Right lobe of liver (tissue), 6 donors: ENCODE measurements around the gene ASXL1. TPM values are rescaled to one million over a fixed set of nuclear protein-coding genes. Genes with fewer than 3 reads are reported as not detected.

Experiments used
- ATAC-seq, 4 donors: fragments of 200-7000 bp; cut with Tn5 transposase; one replicate each; pipeline ENCODE4 v1.9.1; 2020; ENCODE audit warnings: mild to moderate bottlenecking in 4 of 4, moderate library complexity in 4 of 4
- DNase-seq, 3 donors: peaks; one replicate each; pipeline ENCODE4 v3.0.0-alpha.2; 2020
- H3K27ac ChIP-seq, 3 donors: fragments of 200-600 bp; one replicate each; pipeline ENCODE4 v1.8.0; 2022
- H3K27me3 ChIP-seq, 2 donors: fragments of 200-600 bp; one replicate each; pipeline ENCODE4 v1.8.0; 2022
- H3K36me3 ChIP-seq, 4 donors: fragments of 200-600 bp; sonication (generic) in 1 of 4; one replicate each; pipeline versions ENCODE4 v1.5.1 to v1.8.0; 2017 to 2022; ENCODE audit warnings: control low read depth in 1 of 4
- H3K4me1 ChIP-seq, 4 donors: fragments of 200-600 bp; sonication (generic) in 1 of 4; one replicate each; pipeline versions ENCODE4 v1.5.1 to v1.8.0; 2017 to 2022; ENCODE audit warnings: control low read depth in 1 of 4
- H3K4me3 ChIP-seq, 3 donors: fragments of 200-600 bp; one replicate each; pipeline ENCODE4 v1.8.0; 2022
- H3K9me3 ChIP-seq, 4 donors: fragments of 200-600 bp; sonication (generic) in 1 of 4; one replicate each; pipeline versions ENCODE4 v1.5.1 to v1.8.0; 2017 to 2022; ENCODE audit warnings: control low read depth in 1 of 4
- CTCF ChIP-seq, 4 donors: fragments of 200-600 bp in 3 of 4; fragments of 450-650 bp in 1 of 4; IDR thresholded peaks; one replicate each; pipeline versions ENCODE4 v1.5.1 to v1.8.0; 2016 to 2022; ENCODE audit warnings: antibody characterized with exemption in 4 of 4, mild to moderate bottlenecking in 2 of 4
- POLR2A ChIP-seq: fragments of 450-650 bp; IDR thresholded peaks from one replicate; pipeline ENCODE4 v1.6.1; 2017; ENCODE audit warnings: antibody characterized with exemption, mild to moderate bottlenecking
- WGBS: methylation state at CpG from one replicate; pipeline ENCODE4 v1.1.6; 2018; ENCODE audit warnings: low coverage, low lambda C conversion rate; ENCODE audit not compliant: insufficient coverage; ENCODE audit errors: missing lambda C conversion rate; 5-methylcytosine and 5-hydroxymethylcytosine counted together
- intact Hi-C, 2 donors: fragments of 100-400 bp; cut with DNase I; formaldehyde crosslinking; loops; one replicate each; pipeline versions ENCODE4 v1.11.2 to v1.14.1; 2022
- total RNA-seq, 6 experiments: library from RNA; depleted of rRNA in 2 of 6; stranded (reverse); fragments of >200 nt in 2 of 6; fragmentation: NEBNext Ultra II Directional in 3 of 6; extraction: Animal tissue kit (Norgen Biotek cat#: 25700) in 3 of 6; gene quantifications; one replicate each; pipeline versions ENCODE4 v1.1.0 to v1.2.4, GENCODE V29; 2016 to 2023
- donor health status: DM: no; HTN: yes; CAD: no.
- donor health status: DM: no; HTN: no; CAD: no.
- donor health status: DM: no; HTN: no; CAD: no.
- donor health status: DM: no; HTN: yes; CAD: no.
- donor health status: DM: no; HTN: yes; CAD: no.

Gene ASXL1
- total RNA-seq, 6 experiments from 2014 or later, result 18.9 to 41.8 (median 26.0) TPM

GRCh38 chr20:32325706-32326503 lies 32.2 kb upstream of the ASXL1 start:
- intact Hi-C loops, result no loop called here
- TF ChIP-seq CTCF (IDR thresholded peaks at IDR 0.05), result no peak
- no peak for TF ChIP-seq POLR2A
- ATAC-seq, result peak; percentile 55 to 83 (median 69)
- 49% methylated on average over 6 of the region's 6 CpGs for WGBS
- Histone ChIP-seq H3K36me3 (no peaks in the 10 kb centered on the region), H3K4me1 (peaks cover 0 to 27% (median 0%) of the 10 kb centered on the region in 4 donors), H3K27me3 (no peaks in the 10 kb centered on the region), H3K9me3 (no peaks in the 10 kb centered on the region), H3K27ac (peak overlapping the region; percentile 22 to 57 (median 49)), H3K4me3 (no peak overlapping the region)
- peak in 1 of 3 donors; percentile 35 for DNase-seq

DNA sequence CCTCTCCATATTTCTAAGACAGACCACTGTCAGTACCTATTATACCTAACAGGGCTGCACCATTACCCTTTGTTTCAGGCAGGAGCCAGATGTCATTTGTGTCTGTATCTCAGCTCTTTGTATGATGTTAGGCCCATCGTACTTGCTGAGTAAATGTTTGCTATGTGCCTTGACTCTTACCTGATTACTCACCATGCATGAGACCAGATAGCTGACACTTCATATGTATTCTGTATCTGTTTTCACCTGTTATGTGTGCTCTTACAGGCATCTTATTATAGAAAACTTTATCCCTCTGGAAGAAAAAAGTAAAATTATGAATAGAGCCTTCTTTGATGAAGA lies 31.7 kb upstream of the ASXL1 start:
- H3K27ac ChIP-seq, result peak overlapping the region in 2 of 3 donors; percentile 49 to 57
- H3K4me1 ChIP-seq, result peaks cover 0 to 27% (median 0%) of the 10 kb centered on the region in 4 donors
- H3K36me3 ChIP-seq, result peaks cover 0 to 3% (median 0%) of the 10 kb centered on the region in 4 donors
- no peaks in the 10 kb centered on the region for H3K9me3 ChIP-seq
- WGBS, result 30% methylated on average over 1 of the region's 1 CpG
- DNase-seq, result no peak
- TF ChIP-seq POLR2A (no peak), CTCF (IDR thresholded peaks at IDR 0.05) (no peak)
- no peaks in the 10 kb centered on the region for H3K27me3 ChIP-seq
- ATAC-seq, result peak in 3 of 4 donors; percentile 12 to 60 (median 27)
- H3K4me3 ChIP-seq, result no peak overlapping the region
- intact Hi-C loops, result no loop called here

GRCh38 chr20:32327087-32327681 lies 30.9 kb upstream of the ASXL1 start:
- DNase-seq (no peak), ATAC-seq (peak in 3 of 4 donors; percentile 8 to 24 (median 9))
- H3K27me3 ChIP-seq, result no peaks in the 10 kb centered on the region
- no peaks in the 10 kb centered on the region for H3K9me3 ChIP-seq
- intact Hi-C loops, result no loop called here
- 84% methylated on average over 9 of the region's 9 CpGs for whole genome bisulfite sequencing
- no peak for TF ChIP-seq CTCF (IDR thresholded peaks at IDR 0.05)
- TF ChIP-seq POLR2A, result no peak
- peaks cover 0 to 7% (median 0%) of the 10 kb centered on the region in 4 donors for H3K36me3 ChIP-seq
- peaks cover 0 to 29% (median 0%) of the 10 kb centered on the region in 4 donors for H3K4me1 ChIP-seq
- H3K27ac ChIP-seq, result peak overlapping the region in 1 of 3 donors; percentile 49
- H3K4me3 ChIP-seq, result no peak overlapping the region

- H3K4me1 ChIP-seq, result peaks cover 0 to 20% (median 0%) of the 10 kb centered on the region in 4 donors
- H3K27ac ChIP-seq, result peak overlapping the region in 2 of 3 donors; percentile 24 to 30
- H3K36me3 ChIP-seq, result peaks cover 0 to 7% (median 0%) of the 10 kb centered on the region in 4 donors
Measured at GRCh38 chr20:32329817-32330554, 28.1 kb upstream of the ASXL1 start.

More at GRCh38 chr20:32329817-32330554, 28.1 kb upstream of the ASXL1 start:
- WGBS, result 64% methylated on average over 6 of the region's 7 CpGs
- DNase-seq, result no peak
- Histone ChIP-seq H3K4me3 (no peak overlapping the region), H3K9me3 (no peaks in the 10 kb centered on the region), H3K27me3 (no peaks in the 10 kb centered on the region)
- ATAC-seq, result peak; percentile 45 to 63 (median 54)
- no peak for TF ChIP-seq POLR2A
- intact Hi-C loops, result loop anchor here in 1 of 2 donors (10.0 kb wide), 1 partner anchor 125 kb away; no protein-coding TSS in a partner anchor
